Right ventricle myocardium superior (tissue), 1 donor: ENCODE data around the gene CMTM5. TPM values are rescaled to one million over a fixed set of nuclear protein-coding genes. Genes with fewer than 3 reads are reported as not detected.

Source experiments
- ATAC-seq: fragments of 200-7000 bp; cut with Tn5 transposase; one replicate; pipeline ENCODE4 v1.9.1; 2020; ENCODE audit warnings: mild to moderate bottlenecking; ENCODE audit not compliant: poor library complexity
- DNase-seq: peaks from one replicate; pipeline ENCODE4 v3.0.0-alpha.2; 2020
- intact Hi-C: fragments of 100-400 bp; cut with DNase I; formaldehyde crosslinking; loops from one replicate; pipeline ENCODE4 v1.11.2; 2022
- long read RNA-seq: library from polyadenylated mRNA; unstranded; transcript quantifications from one replicate; pipeline ENCODE4 v2.0.0, GENCODE V29; 2021
- total RNA-seq: library from RNA; stranded (reverse); fragmentation: NEBNext Ultra II Directional; extraction: Animal tissue kit (Norgen Biotek cat#: 25700); gene quantifications from one replicate; pipeline ENCODE4 v1.2.1, GENCODE V29; 2021
- donor health status: DM: no; HTN: yes; CAD: no; lungs with severe emphysema.

Gene CMTM5
- 0.27 TPM for total RNA-seq
- long read RNA-seq = 0 reads

DNA sequence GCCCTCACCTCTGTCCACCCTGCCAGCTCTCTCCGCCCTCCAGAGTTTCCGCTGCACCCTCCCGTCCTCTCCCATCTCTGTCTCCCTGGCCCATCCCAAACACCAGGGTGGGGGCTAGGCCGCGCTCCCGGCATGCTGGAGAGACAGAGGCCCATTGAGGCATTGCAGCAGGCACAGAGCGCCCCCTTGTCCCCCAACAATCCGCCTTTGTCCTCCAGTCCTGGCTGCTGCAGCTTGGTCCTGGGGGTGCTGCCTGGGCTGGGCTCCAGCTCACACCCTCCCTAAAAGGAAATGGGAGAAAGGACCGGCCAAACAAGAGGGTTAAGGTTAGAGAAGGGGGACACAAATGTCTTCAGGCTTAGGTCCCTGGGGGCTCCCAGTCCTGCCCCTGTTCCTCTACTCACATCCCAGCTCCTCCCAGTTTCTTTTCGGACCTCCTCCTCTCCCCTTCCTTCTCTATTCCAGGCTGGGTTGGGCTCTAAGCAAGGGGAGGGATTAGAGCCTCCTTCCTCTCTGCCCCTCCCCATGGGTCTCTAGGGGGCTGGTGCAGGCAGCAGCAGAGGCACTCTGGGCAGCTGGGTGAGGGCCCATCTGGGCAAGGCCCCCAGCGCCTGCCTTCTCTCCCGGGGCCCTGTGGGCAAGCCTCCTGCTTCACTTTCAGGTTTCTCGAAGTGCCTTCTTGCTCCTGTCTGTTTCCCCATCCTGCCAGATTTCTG, at the start of gene CMTM5:
Gene CMTM5 (plus strand): TSS at position 565 of the 716 bp plus-strand sequence. CDS start 206 bp downstream, outside the sequence.
- DNase-seq (peak; percentile 64), ATAC-seq (peak; percentile 3)
- intact Hi-C loops = loop anchor here (10.0 kb wide), 1 partner anchor 112 kb away; no protein-coding TSS in a partner anchor

GRCh38 chr14:23327947-23328744, 48.7 kb upstream of the CMTM5 start:
- intact Hi-C loops = loop anchor here (5.0 to 10.0 kb wide), 3 partner anchors 54 to 237 kb away; partner anchors contain the start of gene AP1G2
- DNase-seq (no peak), ATAC-seq (peak; percentile 84)

- no peak for DNase-seq
- no peak for ATAC-seq
- intact Hi-C loops = no loop called here
Observed at GRCh38 chr14:23335623-23336022, 41.2 kb upstream of the CMTM5 start.

GRCh38 chr14:23339506-23340268, 37.2 kb upstream of the CMTM5 start:
- no peak for DNase-seq
- intact Hi-C loops = no loop called here
- ATAC-seq = no peak

DNA sequence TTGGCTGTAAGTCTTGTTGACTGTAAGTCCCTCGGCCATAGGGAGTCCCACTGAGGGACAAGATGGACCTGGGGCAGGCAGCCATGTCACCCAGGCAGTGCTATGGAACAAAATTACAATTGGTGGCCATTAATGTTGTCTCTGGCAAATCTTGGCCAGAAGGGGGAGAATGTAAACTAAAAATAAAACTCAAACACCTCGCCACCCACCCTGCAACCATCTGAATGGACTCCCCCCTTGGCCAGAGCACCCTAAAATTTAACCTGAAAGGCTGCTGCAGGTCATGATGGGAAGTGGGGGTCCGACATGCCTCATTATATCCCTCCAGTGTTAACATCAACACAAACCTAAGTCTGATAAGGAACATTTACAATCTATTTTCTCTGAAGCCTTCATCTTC, 32.4 kb upstream of the CMTM5 start:
- DNase-seq = no peak
- ATAC-seq = no peak
- intact Hi-C loops = no loop called here

GRCh38 chr14:23345987-23346692, 30.7 kb upstream of the CMTM5 start:
- ATAC-seq (peak; percentile 74), DNase-seq (no peak)
- intact Hi-C loops = no loop called here

GRCh38 chr14:23346693-23347405, 30.0 kb upstream of the CMTM5 start:
- intact Hi-C loops = no loop called here
- peak; percentile 42 for ATAC-seq
- DNase-seq = no peak

DNA sequence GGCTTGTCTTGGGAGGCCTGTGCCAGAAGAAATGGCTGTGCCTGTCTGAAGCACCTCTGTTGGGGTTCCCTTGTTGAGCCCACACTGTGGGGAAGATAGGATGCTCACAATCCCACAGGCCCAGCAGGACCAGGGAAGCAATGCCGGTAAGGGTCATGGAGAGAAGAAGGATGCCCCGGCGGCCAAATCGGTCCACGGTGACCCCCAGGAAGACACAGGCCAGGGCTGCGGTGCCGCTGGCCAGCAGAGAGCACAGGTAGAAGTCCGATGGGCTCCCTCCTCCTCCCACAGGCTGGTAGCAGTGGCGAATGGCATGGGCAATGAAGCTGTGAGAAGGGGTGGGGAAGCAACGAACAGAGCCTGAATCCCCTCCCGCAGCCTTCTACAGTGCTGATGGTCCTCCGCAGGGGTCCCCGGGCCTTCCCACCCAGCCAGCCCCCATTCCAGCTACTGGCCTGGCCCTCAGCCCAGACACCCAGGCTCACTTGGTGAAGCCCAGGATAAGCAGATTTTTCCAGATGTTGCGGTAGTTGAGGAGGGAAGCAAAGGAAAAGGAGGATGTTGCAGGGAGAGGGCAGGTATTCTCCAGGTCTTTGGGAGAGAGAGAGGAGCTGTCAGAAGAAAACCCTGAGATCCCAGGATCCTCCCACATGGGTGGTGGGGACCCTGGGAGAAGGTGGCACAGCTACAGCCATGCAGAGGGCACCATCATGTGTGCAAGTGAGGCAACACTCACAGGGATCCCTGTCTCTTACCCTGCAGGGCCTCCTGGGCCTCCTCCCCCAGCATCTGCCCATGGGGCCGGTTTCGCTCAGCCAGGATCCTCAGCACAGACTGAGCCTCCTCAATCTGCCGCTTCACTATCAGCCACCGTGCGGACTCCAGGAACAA, 29.2 kb upstream of the CMTM5 start:
- intact Hi-C loops = no loop called here
- ATAC-seq (no peak), DNase-seq (no peak)

GRCh38 chr14:23348297-23348655, 28.6 kb upstream of the CMTM5 start:
- no peak for DNase-seq
- intact Hi-C loops = no loop called here
- no peak for ATAC-seq

DNA sequence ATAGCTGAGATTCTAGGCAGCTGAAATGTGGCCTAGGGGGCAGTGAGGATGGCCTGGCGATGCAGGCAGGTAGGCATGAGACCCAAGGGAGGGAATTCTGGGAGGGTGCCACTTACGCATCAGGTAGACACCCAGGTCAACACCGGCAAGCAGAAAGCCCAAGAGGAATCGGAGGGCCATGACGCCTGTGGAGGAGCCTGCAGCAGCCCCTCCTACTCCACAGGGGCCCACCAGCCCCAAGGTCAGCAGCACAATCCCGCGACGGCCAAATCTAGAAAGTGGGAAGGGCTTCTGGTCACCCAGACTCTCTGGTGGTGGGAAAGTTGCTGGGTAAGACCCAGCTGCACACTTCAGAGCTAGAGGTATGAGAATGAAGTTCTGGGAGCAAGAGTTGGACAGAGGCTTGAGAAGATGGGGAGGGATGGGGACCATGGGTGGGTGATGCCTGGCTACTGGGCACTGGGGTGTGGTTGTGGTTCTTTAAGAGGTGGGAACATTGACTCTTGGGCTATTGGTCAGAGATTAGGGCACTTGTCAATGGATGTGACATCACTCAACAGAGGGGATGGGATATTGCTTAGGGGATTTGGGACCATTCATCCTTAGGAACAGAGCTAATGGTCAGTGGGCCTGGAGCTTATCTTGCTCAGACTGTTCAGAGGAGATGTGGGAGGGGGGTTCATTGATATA, 27.5 kb upstream of the CMTM5 start:
- no peak for ATAC-seq
- intact Hi-C loops = no loop called here

DNA sequence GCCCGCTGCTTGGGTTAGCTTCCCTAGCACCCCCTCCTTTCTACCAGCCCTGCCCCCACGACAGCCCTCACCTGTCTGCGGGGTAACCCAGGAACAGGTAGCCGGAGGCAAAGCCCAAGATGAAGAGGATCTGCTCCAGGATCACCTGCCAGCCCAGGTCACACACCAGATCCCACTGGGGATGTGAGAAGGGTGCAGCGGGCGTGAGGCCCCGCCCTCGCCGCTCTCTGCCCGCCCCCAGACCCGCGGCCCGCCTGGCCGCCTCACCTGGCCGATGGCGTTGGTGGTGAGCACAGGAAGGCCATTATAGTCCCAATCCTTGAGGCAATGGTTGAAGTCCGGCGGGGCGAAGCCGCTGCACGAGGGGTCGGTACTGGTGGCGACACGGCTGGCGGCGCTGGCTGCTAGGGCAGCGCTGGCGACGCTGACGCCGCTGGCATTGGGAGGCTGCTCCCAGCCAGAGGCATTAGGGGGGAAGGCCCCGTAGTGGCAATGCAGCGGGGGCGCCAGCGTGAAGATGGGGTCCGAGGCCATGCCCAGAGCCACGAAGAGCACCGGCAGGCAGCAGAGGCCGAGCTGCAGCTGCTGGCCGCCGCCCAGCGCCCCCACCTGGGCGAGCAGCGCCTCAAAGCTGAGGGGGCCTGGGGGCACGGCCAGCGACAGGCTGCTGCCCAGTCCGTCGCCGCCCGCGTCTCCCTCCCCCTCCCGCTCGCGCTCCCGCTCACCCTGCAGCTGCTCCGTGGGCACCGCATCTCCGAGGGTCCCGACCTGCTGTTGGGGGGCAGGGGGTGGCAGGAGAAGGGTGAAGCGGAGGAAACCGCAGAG, 25.0 kb upstream of the CMTM5 start:
- intact Hi-C loops = no loop called here
- DNase-seq = no peak
- ATAC-seq = peak; percentile 45

More for the DNA sequence above, 27.5 kb upstream of the CMTM5 start:
- no peak for DNase-seq

DNA sequence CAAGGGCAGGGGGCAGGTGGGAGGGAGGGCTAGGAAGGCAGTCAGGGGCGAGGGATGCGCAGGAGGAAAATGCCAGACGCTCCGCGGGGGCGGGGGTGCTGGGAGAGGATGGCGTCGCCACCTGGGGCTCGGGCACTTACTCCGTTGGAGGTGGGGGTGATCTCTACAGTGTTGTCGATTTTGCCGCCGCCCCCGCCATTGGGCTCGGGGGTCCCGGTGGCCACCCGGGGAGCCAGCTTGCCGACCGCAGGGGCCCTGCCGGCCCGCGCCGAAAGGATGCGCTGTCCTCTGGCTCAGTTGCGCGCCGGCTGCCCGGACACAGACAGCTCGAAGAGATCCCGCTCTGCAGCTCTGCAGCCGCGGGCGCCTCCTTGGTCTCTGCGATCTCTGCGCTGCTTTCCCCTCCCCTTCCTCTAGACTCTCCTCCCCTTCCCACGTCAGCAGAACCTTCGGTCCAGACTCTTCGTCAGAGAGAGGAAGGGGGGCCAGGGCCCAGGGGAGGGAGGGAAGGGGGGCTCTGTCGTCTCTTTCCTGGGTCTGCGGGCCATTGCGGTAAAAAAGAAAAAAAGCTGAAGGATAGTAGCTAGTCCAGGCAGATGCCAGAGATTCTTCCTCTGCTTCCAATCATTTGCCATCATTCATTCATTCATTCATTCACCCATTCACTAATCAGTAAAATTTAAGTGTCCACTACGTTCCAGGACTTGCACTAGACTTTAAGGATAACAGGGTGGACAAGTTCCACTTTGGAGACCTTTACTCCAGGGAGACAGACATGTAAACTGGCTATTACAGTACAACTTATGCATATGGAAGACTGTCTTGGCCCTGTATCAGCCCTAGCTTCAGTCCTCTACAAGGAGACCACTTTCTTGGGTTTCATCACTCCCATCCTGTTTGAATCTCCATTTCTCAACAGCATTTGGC, 24.1 kb upstream of the CMTM5 start, which contains the start of gene SLC22A17:
Gene SLC22A17 (minus strand): TSS at position 382 of the 927 bp plus-strand sequence.
- peak; percentile 92 for ATAC-seq
- DNase-seq = peak; percentile 85
- intact Hi-C loops = no loop called here

- DNase-seq (no peak), ATAC-seq (no peak)
- intact Hi-C loops = no loop called here
Observed at GRCh38 chr14:23353433-23353780, 23.4 kb upstream of the CMTM5 start.

- intact Hi-C loops = no loop called here
- DNase-seq (no peak), ATAC-seq (no peak)
Observed at GRCh38 chr14:23354990-23355389, 21.9 kb upstream of the CMTM5 start.
